ENCODE results near the gene NKX1-1.

The NKX1-1 gene

DNA sequence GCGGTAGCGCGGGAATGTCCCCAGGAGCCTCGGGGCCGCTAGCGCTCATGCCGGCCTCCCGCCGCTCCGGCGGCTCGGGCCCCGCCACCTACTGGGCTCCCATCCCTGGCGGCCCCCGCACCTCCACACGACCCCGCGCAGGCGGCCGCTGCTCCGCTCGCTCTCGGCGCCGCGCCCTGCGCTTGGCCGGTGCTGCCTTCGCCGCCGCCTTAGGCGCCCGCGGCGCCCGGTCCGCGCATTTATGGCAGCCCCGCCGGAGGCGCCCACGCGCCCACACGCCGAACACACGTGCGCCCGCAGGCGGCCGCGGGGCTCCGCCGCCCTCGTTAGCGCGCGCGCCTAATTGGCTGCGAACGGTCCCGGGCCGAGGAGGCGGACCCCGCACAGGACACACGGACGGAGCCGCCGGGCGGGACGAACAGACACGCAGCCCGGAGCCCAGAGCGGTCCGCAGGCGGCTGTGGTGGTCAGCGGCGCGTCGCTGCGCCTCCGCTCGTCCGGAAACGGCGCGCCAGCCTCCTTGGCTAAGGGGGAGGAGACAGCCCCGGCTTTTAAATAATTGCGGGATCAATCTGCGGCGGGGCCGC lies at the start of gene NKX1-1:
Gene NKX1-1 (minus strand): TSS at position 49 of the 587 bp plus-strand sequence. CDS start 0 bp downstream, at position 49.
- no peaks in the 10 kb centered on the region for H3K4me1 ChIP-seq (ENCODE audit: control insufficient read depth in 1 of 2, insufficient read depth in 2 of 2, low read length in 2 of 2)
- H3K9ac ChIP-seq (ENCODE audit: low read depth in 1 of 2, low read length in 2 of 2): no peak within 1 kb of the TSS
- peaks cover 44 to 62% of the 10 kb centered on the region in 2 donors for H3K27me3 ChIP-seq (ENCODE audit: control insufficient read depth in 1 of 2, insufficient read depth in 2 of 2, low read length in 2 of 2)
- no peak within 1 kb of the TSS for H3K4me3 ChIP-seq (ENCODE audit: low read depth in 1 of 2, low read length in 2 of 2)
- H3K27ac ChIP-seq (ENCODE audit: low read depth, low read length): no peak within 1 kb of the TSS
- H3K9me3 ChIP-seq (ENCODE audit: control insufficient read depth in 1 of 2, low read length in 2 of 2): no peaks in the 10 kb centered on the region
- no peaks in the 10 kb centered on the region for H3K36me3 ChIP-seq (ENCODE audit: control insufficient read depth in 1 of 2, insufficient read depth in 2 of 2, low read length in 2 of 2)

DNA sequence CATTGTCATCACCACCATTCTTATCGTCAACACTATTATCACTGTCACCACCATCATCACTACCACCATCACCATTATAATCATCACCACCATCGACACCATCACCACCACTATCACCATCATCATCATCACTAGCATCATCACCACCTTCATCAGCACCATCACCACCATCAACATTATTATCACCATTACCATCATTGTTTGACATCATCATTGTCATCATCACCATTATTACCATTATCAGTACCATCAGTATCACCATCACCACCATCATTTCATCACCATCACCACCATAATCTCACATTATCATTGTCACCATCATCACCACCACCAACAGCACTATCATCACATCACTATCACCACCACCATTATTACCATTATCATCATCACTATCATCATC lies 47.5 kb upstream of the NKX1-1 start:
- H3K9me3 ChIP-seq (ENCODE audit: control insufficient read depth in 1 of 2, low read length in 2 of 2): peaks cover 0 to 4% of the 10 kb centered on the region in 2 donors
- H3K27ac ChIP-seq (ENCODE audit: low read depth, low read length): no peak overlapping the region
- peaks cover 0 to 8% of the 10 kb centered on the region in 2 donors for H3K27me3 ChIP-seq (ENCODE audit: control insufficient read depth in 1 of 2, insufficient read depth in 2 of 2, low read length in 2 of 2)
- H3K36me3 ChIP-seq (ENCODE audit: control insufficient read depth in 1 of 2, insufficient read depth in 2 of 2, low read length in 2 of 2): no peaks in the 10 kb centered on the region
- H3K4me1 ChIP-seq (ENCODE audit: control insufficient read depth in 1 of 2, insufficient read depth in 2 of 2, low read length in 2 of 2): no peaks in the 10 kb centered on the region
- H3K4me3 ChIP-seq (ENCODE audit: low read depth in 1 of 2, low read length in 2 of 2): no peak overlapping the region
- no peak overlapping the region for H3K9ac ChIP-seq (ENCODE audit: low read depth in 1 of 2, low read length in 2 of 2)

DNA sequence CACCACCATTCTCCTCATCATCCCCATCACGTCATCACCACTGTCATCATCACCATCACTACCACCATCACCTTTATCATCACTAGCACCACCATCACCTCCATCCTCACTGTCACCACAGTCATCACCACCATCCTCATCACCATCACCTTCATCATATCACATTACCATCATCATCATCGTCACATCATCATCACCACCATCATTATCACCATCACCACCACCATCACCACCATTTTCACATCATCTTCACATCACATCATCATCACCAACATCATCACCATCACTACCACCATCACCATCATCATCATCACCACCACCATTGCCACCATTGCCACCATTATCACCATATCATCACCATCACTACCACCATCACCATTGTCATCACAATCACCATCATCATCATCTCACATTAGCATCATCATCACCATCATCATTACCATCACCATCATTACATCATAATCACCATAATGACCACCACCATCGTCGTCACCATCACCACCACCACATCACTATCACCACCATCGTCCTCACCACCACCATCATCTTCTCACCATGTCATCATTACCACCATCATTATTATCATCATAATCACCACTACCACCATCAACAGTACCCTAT lies 46.3 kb upstream of the NKX1-1 start:
- Histone ChIP-seq H3K4me1 (ENCODE audit: control insufficient read depth in 1 of 2, insufficient read depth in 2 of 2, low read length in 2 of 2) (no peaks in the 10 kb centered on the region), H3K36me3 (ENCODE audit: control insufficient read depth in 1 of 2, insufficient read depth in 2 of 2, low read length in 2 of 2) (no peaks in the 10 kb centered on the region), H3K9ac (ENCODE audit: low read depth in 1 of 2, low read length in 2 of 2) (no peak overlapping the region), H3K27ac (ENCODE audit: low read depth, low read length) (no peak overlapping the region), H3K4me3 (ENCODE audit: low read depth in 1 of 2, low read length in 2 of 2) (no peak overlapping the region), H3K27me3 (ENCODE audit: control insufficient read depth in 1 of 2, insufficient read depth in 2 of 2, low read length in 2 of 2) (peaks cover 0 to 6% of the 10 kb centered on the region in 2 donors), H3K9me3 (ENCODE audit: control insufficient read depth in 1 of 2, low read length in 2 of 2) (peaks cover 0 to 4% of the 10 kb centered on the region in 2 donors)

DNA sequence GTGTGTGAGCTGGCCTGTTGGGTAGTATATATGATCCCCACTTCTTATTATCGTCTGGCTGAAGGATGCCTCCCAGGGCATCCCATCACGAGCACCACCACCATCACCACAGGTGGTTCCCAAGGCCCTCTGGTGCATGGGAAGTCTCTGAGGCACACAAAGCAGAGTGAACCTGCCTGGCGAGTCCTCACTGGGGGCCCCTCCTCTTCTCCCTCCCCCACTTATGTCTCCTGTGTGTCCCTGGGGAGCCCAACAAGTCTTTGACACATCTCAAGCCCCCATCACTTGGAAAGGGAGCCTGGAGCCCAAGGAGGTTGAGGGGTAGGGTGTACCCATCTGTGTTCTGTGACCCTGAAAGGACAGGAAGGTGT lies 45.5 kb upstream of the NKX1-1 start:
- Histone ChIP-seq H3K27ac (ENCODE audit: low read depth, low read length) (no peak overlapping the region), H3K36me3 (ENCODE audit: control insufficient read depth in 1 of 2, insufficient read depth in 2 of 2, low read length in 2 of 2) (no peaks in the 10 kb centered on the region), H3K4me1 (ENCODE audit: control insufficient read depth in 1 of 2, insufficient read depth in 2 of 2, low read length in 2 of 2) (no peaks in the 10 kb centered on the region), H3K9ac (ENCODE audit: low read depth in 1 of 2, low read length in 2 of 2) (no peak overlapping the region), H3K4me3 (ENCODE audit: low read depth in 1 of 2, low read length in 2 of 2) (no peak overlapping the region), H3K9me3 (ENCODE audit: control insufficient read depth in 1 of 2, low read length in 2 of 2) (peaks cover 0 to 4% of the 10 kb centered on the region in 2 donors), H3K27me3 (ENCODE audit: control insufficient read depth in 1 of 2, insufficient read depth in 2 of 2, low read length in 2 of 2) (peaks cover 0 to 7% of the 10 kb centered on the region in 2 donors)

DNA sequence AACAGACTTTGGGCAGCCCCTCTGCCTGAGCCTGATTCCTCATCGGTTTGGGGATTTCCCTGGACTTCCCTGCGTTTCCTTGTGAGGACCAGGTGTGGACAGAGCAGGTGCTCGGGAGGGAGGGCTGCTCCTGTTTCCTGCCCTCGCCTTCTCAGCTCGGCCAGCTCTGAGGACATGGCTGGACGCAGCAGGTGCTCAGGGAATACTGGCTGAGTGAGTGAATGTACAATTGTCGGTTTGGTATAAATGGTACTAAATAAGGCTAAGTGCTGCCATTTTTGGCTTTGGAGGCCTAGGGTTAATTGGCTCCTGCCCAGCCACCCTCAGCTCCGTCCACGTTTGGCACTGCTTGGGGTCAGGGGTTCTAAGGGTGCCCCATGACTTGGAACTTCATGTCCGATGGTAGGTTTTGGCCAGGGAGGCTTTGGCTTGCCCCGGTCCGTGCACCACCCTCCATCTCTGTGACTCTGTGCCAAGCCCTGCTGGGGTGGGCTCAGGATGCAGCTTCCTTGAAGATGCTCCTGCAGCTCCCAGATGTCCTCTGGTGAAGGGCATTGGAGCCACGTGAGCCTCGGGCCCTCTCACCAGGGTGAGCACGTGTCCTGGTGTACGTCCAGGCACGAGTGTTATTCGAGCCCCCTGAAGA lies 45.0 kb upstream of the NKX1-1 start:
- H3K9ac ChIP-seq (ENCODE audit: low read depth in 1 of 2, low read length in 2 of 2): no peak overlapping the region
- peaks cover 0 to 4% of the 10 kb centered on the region in 2 donors for H3K9me3 ChIP-seq (ENCODE audit: control insufficient read depth in 1 of 2, low read length in 2 of 2)
- H3K4me3 ChIP-seq (ENCODE audit: low read depth in 1 of 2, low read length in 2 of 2): no peak overlapping the region
- no peaks in the 10 kb centered on the region for H3K36me3 ChIP-seq (ENCODE audit: control insufficient read depth in 1 of 2, insufficient read depth in 2 of 2, low read length in 2 of 2)
- H3K4me1 ChIP-seq (ENCODE audit: control insufficient read depth in 1 of 2, insufficient read depth in 2 of 2, low read length in 2 of 2): no peaks in the 10 kb centered on the region
- no peak overlapping the region for H3K27ac ChIP-seq (ENCODE audit: low read depth, low read length)
- H3K27me3 ChIP-seq (ENCODE audit: control insufficient read depth in 1 of 2, insufficient read depth in 2 of 2, low read length in 2 of 2): peaks cover 0 to 7% of the 10 kb centered on the region in 2 donors

DNA sequence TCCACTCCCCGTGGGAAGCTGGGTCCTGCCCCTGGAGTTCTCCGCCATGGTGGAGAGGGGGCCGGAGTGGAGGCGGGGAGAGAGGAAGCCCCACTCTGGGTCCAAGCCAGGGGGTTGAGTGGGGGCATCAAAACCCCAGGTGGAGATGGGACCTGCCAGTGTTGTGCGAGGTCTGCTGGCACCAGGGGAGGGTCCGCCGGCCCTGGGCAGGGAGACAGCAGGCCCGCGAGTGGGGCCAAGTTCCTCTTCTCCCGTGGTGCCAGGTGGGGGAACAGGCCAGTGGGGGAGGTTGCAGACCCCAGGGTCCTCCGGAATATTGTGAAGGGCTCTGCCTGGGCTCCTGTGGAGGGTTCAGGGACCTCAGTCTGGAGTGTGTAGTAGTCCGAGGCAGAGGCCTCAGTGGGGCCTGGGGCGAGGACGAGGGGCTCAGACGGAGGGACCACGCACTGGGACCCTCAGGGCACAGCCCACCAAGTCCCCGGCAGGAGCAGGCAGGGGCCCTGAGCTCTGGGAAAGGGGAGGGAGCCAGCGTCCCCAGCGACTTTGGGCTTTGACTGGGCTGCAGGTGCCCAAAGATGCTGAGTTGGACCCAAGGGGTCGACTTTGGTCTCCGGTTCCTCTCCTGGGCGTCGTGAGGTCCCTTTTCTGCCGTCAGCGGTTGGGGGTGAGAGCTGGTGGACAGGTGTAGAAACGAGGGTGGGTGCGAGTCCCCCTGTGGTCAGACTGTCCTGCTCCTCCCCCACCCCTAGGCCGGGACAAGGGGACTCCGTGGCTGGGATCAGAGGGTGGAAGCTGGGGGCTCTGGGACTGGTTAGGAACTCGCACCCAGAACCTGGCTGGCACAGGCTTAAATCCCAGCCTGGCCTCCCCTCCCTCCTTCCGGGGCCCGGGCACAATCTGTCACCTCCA lies 43.8 kb upstream of the NKX1-1 start:
- Histone ChIP-seq H3K27me3 (ENCODE audit: control insufficient read depth in 1 of 2, insufficient read depth in 2 of 2, low read length in 2 of 2) (peaks cover 0 to 7% of the 10 kb centered on the region in 2 donors), H3K36me3 (ENCODE audit: control insufficient read depth in 1 of 2, insufficient read depth in 2 of 2, low read length in 2 of 2) (no peaks in the 10 kb centered on the region), H3K4me1 (ENCODE audit: control insufficient read depth in 1 of 2, insufficient read depth in 2 of 2, low read length in 2 of 2) (no peaks in the 10 kb centered on the region), H3K9me3 (ENCODE audit: control insufficient read depth in 1 of 2, low read length in 2 of 2) (peaks cover 0 to 4% of the 10 kb centered on the region in 2 donors), H3K4me3 (ENCODE audit: low read depth in 1 of 2, low read length in 2 of 2) (no peak overlapping the region), H3K9ac (ENCODE audit: low read depth in 1 of 2, low read length in 2 of 2) (no peak overlapping the region), H3K27ac (ENCODE audit: low read depth, low read length) (no peak overlapping the region)

DNA sequence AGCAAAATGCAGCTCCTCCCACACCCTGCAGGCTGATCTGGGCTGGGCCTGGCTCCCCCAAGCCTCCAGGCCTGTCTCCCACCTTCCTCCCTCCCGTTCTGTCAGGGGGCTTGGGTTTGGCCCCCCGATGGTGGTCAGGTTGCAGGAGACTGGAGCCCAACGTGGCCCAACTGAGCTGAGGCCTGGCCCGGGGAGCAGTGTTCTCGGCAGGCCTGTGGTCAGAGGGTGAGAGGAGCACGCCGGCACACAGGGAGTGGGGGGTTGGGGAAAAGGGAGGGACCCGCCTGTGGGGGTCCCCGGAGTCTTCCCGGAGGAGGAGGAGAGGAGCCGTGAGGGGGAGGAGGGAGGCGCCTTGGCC lies 43.2 kb upstream of the NKX1-1 start:
- H3K9me3 ChIP-seq (ENCODE audit: control insufficient read depth in 1 of 2, low read length in 2 of 2): peaks cover 0 to 4% of the 10 kb centered on the region in 2 donors
- H3K4me1 ChIP-seq (ENCODE audit: control insufficient read depth in 1 of 2, insufficient read depth in 2 of 2, low read length in 2 of 2): no peaks in the 10 kb centered on the region
- no peaks in the 10 kb centered on the region for H3K36me3 ChIP-seq (ENCODE audit: control insufficient read depth in 1 of 2, insufficient read depth in 2 of 2, low read length in 2 of 2)
- H3K27ac ChIP-seq (ENCODE audit: low read depth, low read length): no peak overlapping the region
- H3K4me3 ChIP-seq (ENCODE audit: low read depth in 1 of 2, low read length in 2 of 2): no peak overlapping the region
- H3K9ac ChIP-seq (ENCODE audit: low read depth in 1 of 2, low read length in 2 of 2): no peak overlapping the region
- peaks cover 0 to 7% of the 10 kb centered on the region in 2 donors for H3K27me3 ChIP-seq (ENCODE audit: control insufficient read depth in 1 of 2, insufficient read depth in 2 of 2, low read length in 2 of 2)

DNA sequence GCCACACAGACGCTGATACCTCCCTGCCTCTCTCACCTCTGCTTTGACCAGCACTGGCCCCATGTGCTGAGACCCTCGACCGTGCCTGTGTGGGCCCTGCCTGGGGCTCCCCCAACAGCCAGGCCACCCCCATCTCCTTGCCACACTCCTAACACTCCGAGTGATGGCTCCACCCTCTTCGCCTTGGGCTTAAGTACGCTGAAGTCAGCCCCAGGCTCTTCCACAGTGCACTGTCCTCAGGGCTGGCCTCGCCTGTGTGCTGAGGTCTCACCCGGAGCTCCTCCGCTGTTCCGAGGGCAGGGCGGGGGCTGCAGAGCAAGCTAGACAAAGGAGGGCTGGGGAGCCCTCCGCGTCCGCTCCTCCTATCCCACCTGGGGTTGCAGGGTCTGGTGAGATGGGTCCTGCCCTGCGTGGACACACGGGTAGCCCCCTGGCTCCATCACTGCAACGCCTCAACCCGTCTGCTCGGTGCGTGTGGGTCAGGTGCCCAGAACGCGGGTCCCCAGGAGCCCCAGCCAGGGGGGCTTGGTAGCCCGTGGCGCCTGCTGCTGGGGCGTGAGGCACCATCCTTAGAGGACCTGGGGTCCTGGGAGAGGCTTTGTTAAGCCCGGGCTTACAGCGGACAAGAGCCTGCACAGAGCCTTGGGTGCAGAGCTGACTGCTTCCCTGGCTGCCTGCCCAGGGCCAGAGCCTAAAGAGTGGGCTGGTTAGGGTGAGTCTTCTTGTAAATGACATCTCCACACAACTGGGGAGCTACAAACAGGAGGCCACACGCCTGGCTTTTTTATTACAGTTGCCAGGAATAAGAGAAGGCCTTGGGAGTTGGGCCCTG lies 42.6 kb upstream of the NKX1-1 start:
- Histone ChIP-seq H3K9ac (ENCODE audit: low read depth in 1 of 2, low read length in 2 of 2) (no peak overlapping the region), H3K9me3 (ENCODE audit: control insufficient read depth in 1 of 2, low read length in 2 of 2) (peaks cover 0 to 4% of the 10 kb centered on the region in 2 donors), H3K27ac (ENCODE audit: low read depth, low read length) (no peak overlapping the region), H3K36me3 (ENCODE audit: control insufficient read depth in 1 of 2, insufficient read depth in 2 of 2, low read length in 2 of 2) (no peaks in the 10 kb centered on the region), H3K27me3 (ENCODE audit: control insufficient read depth in 1 of 2, insufficient read depth in 2 of 2, low read length in 2 of 2) (peaks cover 0 to 7% of the 10 kb centered on the region in 2 donors), H3K4me1 (ENCODE audit: control insufficient read depth in 1 of 2, insufficient read depth in 2 of 2, low read length in 2 of 2) (no peaks in the 10 kb centered on the region), H3K4me3 (ENCODE audit: low read depth in 1 of 2, low read length in 2 of 2) (no peak overlapping the region)

DNA sequence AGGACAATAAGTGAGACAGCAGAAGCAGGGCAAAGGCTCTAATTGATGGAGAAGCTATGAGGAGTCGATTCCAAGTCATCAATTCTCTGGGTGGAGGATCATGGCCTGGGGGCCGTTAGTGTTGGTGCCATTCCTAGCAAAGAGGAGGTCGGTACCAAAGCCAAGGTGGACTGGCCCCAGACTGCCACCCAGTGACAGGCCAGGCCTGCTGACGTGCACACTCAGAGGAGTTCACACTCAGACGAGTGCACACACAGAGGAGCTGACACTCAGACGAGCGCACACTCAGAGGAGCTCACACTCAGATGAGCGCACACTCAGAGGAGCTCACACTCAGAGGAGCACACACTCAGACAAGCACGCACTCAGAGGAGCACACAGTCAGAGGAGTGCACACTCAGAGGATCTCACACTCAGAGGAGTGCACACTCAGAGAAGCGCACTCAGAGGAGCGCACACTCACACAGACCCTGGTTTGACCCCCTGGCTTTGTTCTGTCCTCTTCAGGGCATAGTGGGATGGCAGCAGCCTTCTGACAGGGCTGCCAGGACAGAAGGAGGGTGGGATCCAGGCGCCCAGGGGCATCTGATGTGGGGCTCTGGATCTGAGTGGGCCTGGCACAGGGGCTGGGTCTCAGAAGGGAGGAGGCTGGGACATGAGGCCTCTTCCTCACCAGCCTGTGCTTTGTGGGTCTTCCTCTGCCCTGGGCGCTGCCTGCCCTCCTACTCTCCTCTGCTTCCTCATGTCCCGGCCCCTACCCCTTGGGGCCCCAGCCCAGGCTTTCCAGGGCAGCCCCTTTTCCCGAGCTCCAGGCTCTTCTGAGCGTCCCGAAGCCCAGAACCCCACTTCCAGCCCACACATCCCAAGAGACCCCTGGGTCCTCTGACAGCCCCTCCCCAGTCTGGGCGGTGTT lies 41.7 kb upstream of the NKX1-1 start:
- H3K27me3 ChIP-seq (ENCODE audit: control insufficient read depth in 1 of 2, insufficient read depth in 2 of 2, low read length in 2 of 2): peaks cover 0 to 7% of the 10 kb centered on the region in 2 donors

More for the DNA sequence above, 41.7 kb upstream of the NKX1-1 start:
- Histone ChIP-seq H3K9ac (ENCODE audit: low read depth in 1 of 2, low read length in 2 of 2) (no peak overlapping the region), H3K4me3 (ENCODE audit: low read depth in 1 of 2, low read length in 2 of 2) (no peak overlapping the region), H3K27ac (ENCODE audit: low read depth, low read length) (no peak overlapping the region), H3K4me1 (ENCODE audit: control insufficient read depth in 1 of 2, insufficient read depth in 2 of 2, low read length in 2 of 2) (no peaks in the 10 kb centered on the region), H3K36me3 (ENCODE audit: control insufficient read depth in 1 of 2, insufficient read depth in 2 of 2, low read length in 2 of 2) (no peaks in the 10 kb centered on the region), H3K9me3 (ENCODE audit: control insufficient read depth in 1 of 2, low read length in 2 of 2) (peaks cover 0 to 4% of the 10 kb centered on the region in 2 donors)

Measured in duodenal mucosa (tissue), 2 donors.